GM21447 (cell line): Measurements from ENCODE around the gene CEP350.
"Not testable (repeated sequence)": the region's sequence is repeated elsewhere in the genome, so short reads cannot be mapped to it uniquely, and the experiment has no call there.

Experiments
- ATAC-seq: cut with Tn5 transposase; IDR thresholded peaks from one replicate; pipeline ENCODE4 v1.9.1; 2021; ENCODE audit not compliant: unreplicated experiment

The CEP350 gene

GRCh38 chr1:179978199-179979079 is 23.8 kb downstream of the CEP350 start:
- ATAC-seq, result no peak

- no peak for ATAC-seq
Measured at GRCh38 chr1:179984101-179984500, 29.5 kb downstream of the CEP350 start.

GRCh38 chr1:179984942-179985341 is 30.3 kb downstream of the CEP350 start:
- no peak for ATAC-seq

- ATAC-seq, result no peak
Measured at GRCh38 chr1:179990847-179991246, 36.2 kb downstream of the CEP350 start.

- no peak for ATAC-seq
Measured at GRCh38 chr1:179995576-179995975, 41.0 kb downstream of the CEP350 start.

GRCh38 chr1:179996099-179996498 is 41.5 kb downstream of the CEP350 start:
- ATAC-seq, result peak; percentile 55

- no peak for ATAC-seq
Measured at GRCh38 chr1:180000575-180000974, 46.0 kb downstream of the CEP350 start.

GRCh38 chr1:180002437-180002836 is 47.8 kb downstream of the CEP350 start:
- ATAC-seq, result no peak

- peak; percentile 97 for ATAC-seq
Measured at GRCh38 chr1:180003026-180003695, 48.6 kb downstream of the CEP350 start.

GRCh38 chr1:180006762-180007161 is 52.2 kb downstream of the CEP350 start:
- not testable (repeated sequence) for ATAC-seq

GRCh38 chr1:180020017-180020416 is 65.4 kb downstream of the CEP350 start:
- no peak for ATAC-seq

- ATAC-seq, result no peak
Measured at GRCh38 chr1:180026556-180026955, 71.9 kb downstream of the CEP350 start.

- ATAC-seq, result no peak
Measured at GRCh38 chr1:180027949-180028445, 73.4 kb downstream of the CEP350 start.

GRCh38 chr1:180028864-180029263 is 74.3 kb downstream of the CEP350 start:
- no peak for ATAC-seq

- ATAC-seq, result no peak
Measured at GRCh38 chr1:180029524-180030135, 75.0 kb downstream of the CEP350 start.

GRCh38 chr1:180031664-180032063 is 77.1 kb downstream of the CEP350 start:
- ATAC-seq, result no peak

- ATAC-seq, result no peak
Measured at GRCh38 chr1:180033390-180033789, 78.8 kb downstream of the CEP350 start.

GRCh38 chr1:180040034-180040433 is 85.4 kb downstream of the CEP350 start:
- ATAC-seq, result no peak

- no peak for ATAC-seq
Measured at GRCh38 chr1:180041582-180041981, 87.0 kb downstream of the CEP350 start.

GRCh38 chr1:180042988-180043622 is 88.5 kb downstream of the CEP350 start:
- ATAC-seq, result no peak

GRCh38 chr1:180043785-180044184 is 89.2 kb downstream of the CEP350 start:
- ATAC-seq, result no peak
